ENCODE data around the gene STAC.
"Not testable (repeated sequence)": the region's sequence is repeated elsewhere in the genome, so short reads cannot be mapped to it uniquely, and the experiment has no call there.

DNA sequence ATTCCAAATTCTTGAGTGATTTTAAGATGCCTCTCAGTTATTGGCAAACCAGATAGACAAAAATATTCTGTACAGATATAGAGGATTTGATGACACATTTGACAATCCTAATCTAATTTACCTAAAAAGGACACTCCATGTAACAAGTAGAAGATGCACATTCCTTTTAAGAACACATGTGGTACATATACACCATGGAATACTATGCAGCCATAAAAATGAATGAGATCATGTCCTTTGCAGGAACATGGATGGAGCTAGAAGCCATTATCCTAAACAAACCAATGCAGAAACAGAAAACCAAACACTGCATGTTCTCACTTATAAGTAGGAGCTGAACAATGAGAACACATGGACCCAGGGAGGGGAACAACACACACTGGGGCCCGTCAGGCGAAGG is 119.7 kb downstream of the STAC start:
- TF ChIP-seq, protein P1, sequence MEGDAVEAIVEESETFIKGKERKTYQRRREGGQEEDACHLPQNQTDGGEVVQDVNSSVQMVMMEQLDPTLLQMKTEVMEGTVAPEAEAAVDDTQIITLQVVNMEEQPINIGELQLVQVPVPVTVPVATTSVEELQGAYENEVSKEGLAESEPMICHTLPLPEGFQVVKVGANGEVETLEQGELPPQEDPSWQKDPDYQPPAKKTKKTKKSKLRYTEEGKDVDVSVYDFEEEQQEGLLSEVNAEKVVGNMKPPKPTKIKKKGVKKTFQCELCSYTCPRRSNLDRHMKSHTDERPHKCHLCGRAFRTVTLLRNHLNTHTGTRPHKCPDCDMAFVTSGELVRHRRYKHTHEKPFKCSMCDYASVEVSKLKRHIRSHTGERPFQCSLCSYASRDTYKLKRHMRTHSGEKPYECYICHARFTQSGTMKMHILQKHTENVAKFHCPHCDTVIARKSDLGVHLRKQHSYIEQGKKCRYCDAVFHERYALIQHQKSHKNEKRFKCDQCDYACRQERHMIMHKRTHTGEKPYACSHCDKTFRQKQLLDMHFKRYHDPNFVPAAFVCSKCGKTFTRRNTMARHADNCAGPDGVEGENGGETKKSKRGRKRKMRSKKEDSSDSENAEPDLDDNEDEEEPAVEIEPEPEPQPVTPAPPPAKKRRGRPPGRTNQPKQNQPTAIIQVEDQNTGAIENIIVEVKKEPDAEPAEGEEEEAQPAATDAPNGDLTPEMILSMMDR (IDR thresholded peaks at IDR 0.05; ENCODE audit: insufficient read depth, low read length) = not testable (repeated sequence)
- TF ChIP-seq, protein P2, sequence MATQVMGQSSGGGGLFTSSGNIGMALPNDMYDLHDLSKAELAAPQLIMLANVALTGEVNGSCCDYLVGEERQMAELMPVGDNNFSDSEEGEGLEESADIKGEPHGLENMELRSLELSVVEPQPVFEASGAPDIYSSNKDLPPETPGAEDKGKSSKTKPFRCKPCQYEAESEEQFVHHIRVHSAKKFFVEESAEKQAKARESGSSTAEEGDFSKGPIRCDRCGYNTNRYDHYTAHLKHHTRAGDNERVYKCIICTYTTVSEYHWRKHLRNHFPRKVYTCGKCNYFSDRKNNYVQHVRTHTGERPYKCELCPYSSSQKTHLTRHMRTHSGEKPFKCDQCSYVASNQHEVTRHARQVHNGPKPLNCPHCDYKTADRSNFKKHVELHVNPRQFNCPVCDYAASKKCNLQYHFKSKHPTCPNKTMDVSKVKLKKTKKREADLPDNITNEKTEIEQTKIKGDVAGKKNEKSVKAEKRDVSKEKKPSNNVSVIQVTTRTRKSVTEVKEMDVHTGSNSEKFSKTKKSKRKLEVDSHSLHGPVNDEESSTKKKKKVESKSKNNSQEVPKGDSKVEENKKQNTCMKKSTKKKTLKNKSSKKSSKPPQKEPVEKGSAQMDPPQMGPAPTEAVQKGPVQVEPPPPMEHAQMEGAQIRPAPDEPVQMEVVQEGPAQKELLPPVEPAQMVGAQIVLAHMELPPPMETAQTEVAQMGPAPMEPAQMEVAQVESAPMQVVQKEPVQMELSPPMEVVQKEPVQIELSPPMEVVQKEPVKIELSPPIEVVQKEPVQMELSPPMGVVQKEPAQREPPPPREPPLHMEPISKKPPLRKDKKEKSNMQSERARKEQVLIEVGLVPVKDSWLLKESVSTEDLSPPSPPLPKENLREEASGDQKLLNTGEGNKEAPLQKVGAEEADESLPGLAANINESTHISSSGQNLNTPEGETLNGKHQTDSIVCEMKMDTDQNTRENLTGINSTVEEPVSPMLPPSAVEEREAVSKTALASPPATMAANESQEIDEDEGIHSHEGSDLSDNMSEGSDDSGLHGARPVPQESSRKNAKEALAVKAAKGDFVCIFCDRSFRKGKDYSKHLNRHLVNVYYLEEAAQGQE (IDR thresholded peaks at IDR 0.05; ENCODE audit: insufficient replicate concordance, low read depth) = not testable (repeated sequence)
- TF ChIP-seq GABPA (IDR thresholded peaks at IDR 0.05; ENCODE audit: low read depth); POLR2AphosphoS5 (IDR thresholded peaks at IDR 0.05; ENCODE audit: low read depth); SPI1 (IDR thresholded peaks at IDR 0.05; ENCODE audit: borderline replicate concordance, low read depth): not testable (repeated sequence)
